Activated naive CD4-positive, alpha-beta T cell treated with anti-CD3 and anti-CD28 coated beads, Interleukin-2, amount 10 ng/mL, durations not matched to agents 7 days and 5 days (primary cell): ENCODE data around the gene ERCC4.
"Not testable (repeated sequence)": the region's sequence is repeated elsewhere in the genome, so short reads cannot be mapped to it uniquely, and the experiment has no call there.

ENCODE experiments used
- CTCF ChIA-PET: fragments of 350-600 bp; sonication (Branson Sonifier 250); formaldehyde crosslinking; loops from one replicate; lab custom pipeline; 2021; ENCODE audit warnings: antibody characterized with exemption; lab: Charles Lee
- DNase-seq: peaks from one replicate; pipeline ENCODE4 v3.0.0-alpha.2; 2020
- H3K27ac Mint-ChIP-seq: one replicate; pipeline ENCODE4 v1.8.0; 2021; ENCODE audit warnings: mild to moderate bottlenecking, moderate library complexity, mixed read lengths
- H3K27me3 Mint-ChIP-seq: one replicate; pipeline ENCODE4 v1.8.0; 2021; ENCODE audit warnings: mild to moderate bottlenecking, mixed read lengths
- H3K36me3 Mint-ChIP-seq: one replicate; pipeline ENCODE4 v1.8.0; 2021; ENCODE audit warnings: mixed read lengths
- H3K4me1 Mint-ChIP-seq: one replicate; pipeline ENCODE4 v1.8.0; 2021; ENCODE audit warnings: mixed read lengths
- H3K4me3 Mint-ChIP-seq: one replicate; pipeline ENCODE4 v1.8.0; 2021; ENCODE audit warnings: mild to moderate bottlenecking, moderate library complexity, mixed read lengths
- H3K9me3 Mint-ChIP-seq: one replicate; pipeline ENCODE4 v1.8.0; 2021; ENCODE audit warnings: mixed read lengths

Gene ERCC4

DNA sequence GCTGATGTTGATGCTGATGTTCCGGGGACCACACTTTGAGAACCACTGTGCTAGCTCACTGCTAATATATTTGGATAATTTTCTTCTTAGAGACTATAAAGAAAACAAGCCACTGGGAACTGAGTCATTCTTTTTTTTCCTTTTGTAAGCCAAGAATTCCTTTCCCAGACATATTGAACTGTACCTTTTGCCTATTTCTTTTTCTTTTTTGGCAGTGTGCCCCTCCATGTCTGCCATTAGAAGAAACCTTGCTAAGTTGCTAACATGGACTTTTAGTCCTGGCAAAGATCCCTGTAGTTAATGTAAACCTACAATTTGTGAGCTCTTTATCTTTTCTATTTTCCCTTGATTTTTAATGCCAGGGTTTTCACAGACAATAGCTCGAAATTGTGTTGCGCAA lies 17.3 kb upstream of the ERCC4 start:
- no peaks in the 10 kb centered on the region for H3K36me3 Mint-ChIP-seq
- H3K27ac Mint-ChIP-seq, result no peak overlapping the region
- H3K4me1 Mint-ChIP-seq, result no peaks in the 10 kb centered on the region
- H3K4me3 Mint-ChIP-seq, result no peak overlapping the region
- peaks cover 2% of the 10 kb centered on the region for H3K9me3 Mint-ChIP-seq
- CTCF ChIA-PET, result interaction anchor here (1.1 to 1.5 kb wide), 2 partner anchors 16 to 37 kb away, joined by 3 to 6 read pairs; partner anchors contain the start of gene ERCC4
- no peak for DNase-seq
- peaks cover 4% of the 10 kb centered on the region for H3K27me3 Mint-ChIP-seq

- CTCF ChIA-PET, result interaction anchor here (1.3 kb wide), 1 partner anchor 13 kb away, joined by 3 read pairs; no protein-coding TSS in a partner anchor
- no peaks in the 10 kb centered on the region for H3K4me1 Mint-ChIP-seq
Observed at GRCh38 chr16:13904179-13904691, 15.7 kb upstream of the ERCC4 start.

DNA sequence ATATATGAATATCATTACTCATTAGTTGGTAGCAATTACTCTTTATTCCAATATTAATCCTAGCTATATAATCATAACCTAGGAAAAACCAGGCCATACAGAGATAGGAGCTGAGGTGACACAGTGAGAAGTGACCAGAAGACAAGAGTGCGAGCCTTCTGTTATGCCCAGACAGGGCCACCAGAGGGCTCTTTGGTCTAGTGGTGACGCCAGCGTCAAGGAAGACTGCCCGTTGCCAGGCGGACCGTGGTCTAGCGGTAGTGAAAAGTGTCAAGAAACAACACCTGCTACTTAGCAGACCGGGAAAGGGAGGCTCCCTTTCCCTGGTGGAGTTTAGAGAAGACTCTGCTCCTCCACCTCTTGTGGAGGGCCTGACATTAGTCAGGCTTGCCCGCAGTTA lies 15.1 kb upstream of the ERCC4 start:
- H3K27ac Mint-ChIP-seq, H3K27me3 Mint-ChIP-seq, H3K36me3 Mint-ChIP-seq, H3K9me3 Mint-ChIP-seq, H3K4me1 Mint-ChIP-seq, H3K4me3 Mint-ChIP-seq: not testable (repeated sequence)
- CTCF ChIA-PET, result interaction anchor here (1.3 kb wide), 1 partner anchor 12 kb away, joined by 3 read pairs; no protein-coding TSS in a partner anchor
- DNase-seq, result peak; percentile 43

More at GRCh38 chr16:13904179-13904691, 15.7 kb upstream of the ERCC4 start:
- no peaks in the 10 kb centered on the region for H3K27me3 Mint-ChIP-seq
- H3K4me3 Mint-ChIP-seq, result no peak overlapping the region
- no peak overlapping the region for H3K27ac Mint-ChIP-seq
- H3K9me3 Mint-ChIP-seq, result peaks cover 2% of the 10 kb centered on the region
- no peaks in the 10 kb centered on the region for H3K36me3 Mint-ChIP-seq
- DNase-seq, result no peak

GRCh38 chr16:13906168-13907089 lies 13.5 kb upstream of the ERCC4 start:
- Mint-ChIP-seq H3K27me3 (no peaks in the 10 kb centered on the region), H3K4me1 (no peaks in the 10 kb centered on the region), H3K27ac (no peak overlapping the region), H3K36me3 (no peaks in the 10 kb centered on the region), H3K4me3 (no peak overlapping the region), H3K9me3 (no peaks in the 10 kb centered on the region)
- no peak for DNase-seq
- CTCF ChIA-PET, result interaction anchor here (2.9 kb wide), 1 partner anchor 12 kb away, joined by 14 read pairs; the partner anchor contains the start of gene ERCC4

- no peak overlapping the region for H3K27ac Mint-ChIP-seq
- DNase-seq, result no peak
- H3K27me3 Mint-ChIP-seq, result no peaks in the 10 kb centered on the region
- H3K9me3 Mint-ChIP-seq, result no peaks in the 10 kb centered on the region
- CTCF ChIA-PET, result interaction anchor here (2.9 kb wide), 1 partner anchor 11 kb away, joined by 14 read pairs; the partner anchor contains the start of gene ERCC4
- H3K4me3 Mint-ChIP-seq, result no peak overlapping the region
- H3K4me1 Mint-ChIP-seq, result no peaks in the 10 kb centered on the region
- H3K36me3 Mint-ChIP-seq, result no peaks in the 10 kb centered on the region
Observed at GRCh38 chr16:13907431-13907830, 12.5 kb upstream of the ERCC4 start.

GRCh38 chr16:13909069-13909468 lies 10.9 kb upstream of the ERCC4 start:
- no peaks in the 10 kb centered on the region for H3K9me3 Mint-ChIP-seq
- H3K36me3 Mint-ChIP-seq, result no peaks in the 10 kb centered on the region
- no peak overlapping the region for H3K4me3 Mint-ChIP-seq
- H3K27me3 Mint-ChIP-seq, result peaks cover 1% of the 10 kb centered on the region
- CTCF ChIA-PET, result no interaction called here
- H3K27ac Mint-ChIP-seq, result no peak overlapping the region
- H3K4me1 Mint-ChIP-seq, result no peaks in the 10 kb centered on the region
- DNase-seq, result no peak

DNA sequence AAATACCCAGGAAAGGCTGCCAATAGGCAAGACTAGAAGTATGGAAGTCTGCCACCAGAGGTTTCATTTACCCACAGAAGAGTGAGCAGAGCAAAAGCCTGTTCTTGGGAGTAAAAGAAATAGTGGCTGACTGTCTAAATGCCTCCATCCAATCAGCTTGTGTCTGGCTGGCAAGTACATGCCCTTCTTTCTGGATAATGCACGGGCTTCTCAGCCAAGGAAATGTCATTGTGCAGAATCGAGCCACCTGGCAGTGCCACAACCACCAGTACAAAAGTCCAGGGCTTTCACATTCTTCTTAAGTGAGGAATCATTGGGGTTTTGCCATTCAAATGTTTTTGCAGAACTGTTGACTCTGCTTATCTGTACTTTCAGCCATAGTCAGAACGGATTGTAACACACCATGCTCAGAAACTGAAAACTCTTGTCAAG lies 10.1 kb upstream of the ERCC4 start:
- no peak overlapping the region for H3K4me3 Mint-ChIP-seq
- H3K9me3 Mint-ChIP-seq, result no peaks in the 10 kb centered on the region
- DNase-seq, result no peak
- no peak overlapping the region for H3K27ac Mint-ChIP-seq
- H3K36me3 Mint-ChIP-seq, result no peaks in the 10 kb centered on the region
- no peaks in the 10 kb centered on the region for H3K4me1 Mint-ChIP-seq
- peaks cover 8% of the 10 kb centered on the region for H3K27me3 Mint-ChIP-seq
- CTCF ChIA-PET, result no interaction called here

DNA sequence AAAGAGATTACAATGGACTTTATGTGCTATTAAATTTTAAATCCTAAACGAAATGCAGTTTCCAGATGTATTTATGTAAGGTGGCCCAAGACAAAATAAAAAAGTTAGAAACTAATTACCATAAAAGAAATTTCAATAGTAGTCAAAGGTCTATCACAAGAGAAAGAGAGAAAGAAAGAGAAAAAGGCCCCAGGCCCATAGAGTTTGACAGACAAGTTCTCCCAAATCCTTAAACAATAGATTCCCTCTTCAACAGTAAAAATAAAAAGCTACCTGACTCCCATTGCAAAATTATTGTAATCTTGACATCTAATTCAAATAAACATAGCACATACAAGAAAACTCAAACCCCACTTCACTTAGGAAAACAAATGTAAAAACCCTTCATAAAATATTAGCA lies 8.6 kb upstream of the ERCC4 start:
- Mint-ChIP-seq H3K9me3 (no peaks in the 10 kb centered on the region), H3K27ac (no peak overlapping the region), H3K27me3 (peaks cover 8% of the 10 kb centered on the region), H3K4me1 (no peaks in the 10 kb centered on the region), H3K4me3 (no peak overlapping the region), H3K36me3 (no peaks in the 10 kb centered on the region)
- CTCF ChIA-PET, result no interaction called here
- DNase-seq, result no peak

- Mint-ChIP-seq H3K4me3 (no peak overlapping the region), H3K36me3 (no peaks in the 10 kb centered on the region), H3K27me3 (peaks cover 8% of the 10 kb centered on the region), H3K4me1 (no peaks in the 10 kb centered on the region), H3K27ac (no peak overlapping the region), H3K9me3 (no peaks in the 10 kb centered on the region)
- no peak for DNase-seq
- CTCF ChIA-PET, result no interaction called here
Observed at GRCh38 chr16:13911871-13912270, 8.1 kb upstream of the ERCC4 start.

DNA sequence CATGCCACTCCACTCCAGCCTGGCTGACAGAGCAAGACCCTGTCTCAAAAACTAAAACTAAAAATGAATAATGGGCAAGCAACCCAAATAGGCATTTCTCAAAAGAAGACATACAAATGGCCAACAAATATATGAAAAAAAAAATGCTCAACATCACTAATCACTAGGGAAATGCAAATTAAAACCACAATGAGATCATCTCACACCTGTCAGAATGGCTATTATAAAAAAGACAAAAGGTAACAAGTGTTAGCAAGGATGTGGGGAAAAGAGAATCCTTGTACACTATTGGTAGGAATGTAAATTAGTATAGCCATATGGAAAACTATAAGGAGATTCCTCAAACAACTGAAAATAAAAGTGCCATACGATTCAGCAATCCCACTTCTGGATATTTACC lies 7.1 kb upstream of the ERCC4 start:
- Mint-ChIP-seq H3K27ac (no peak overlapping the region), H3K4me3 (no peak overlapping the region), H3K27me3 (peaks cover 9% of the 10 kb centered on the region), H3K36me3 (no peaks in the 10 kb centered on the region), H3K9me3 (no peaks in the 10 kb centered on the region), H3K4me1 (no peaks in the 10 kb centered on the region)
- CTCF ChIA-PET, result no interaction called here
- no peak for DNase-seq

- Mint-ChIP-seq H3K27me3 (peaks cover 15% of the 10 kb centered on the region), H3K36me3 (no peaks in the 10 kb centered on the region), H3K9me3 (no peaks in the 10 kb centered on the region), H3K27ac (no peak overlapping the region), H3K4me1 (no peaks in the 10 kb centered on the region), H3K4me3 (no peak overlapping the region)
- CTCF ChIA-PET, result no interaction called here
- no peak for DNase-seq
Observed at GRCh38 chr16:13913374-13914292, 6.3 kb upstream of the ERCC4 start.

DNA sequence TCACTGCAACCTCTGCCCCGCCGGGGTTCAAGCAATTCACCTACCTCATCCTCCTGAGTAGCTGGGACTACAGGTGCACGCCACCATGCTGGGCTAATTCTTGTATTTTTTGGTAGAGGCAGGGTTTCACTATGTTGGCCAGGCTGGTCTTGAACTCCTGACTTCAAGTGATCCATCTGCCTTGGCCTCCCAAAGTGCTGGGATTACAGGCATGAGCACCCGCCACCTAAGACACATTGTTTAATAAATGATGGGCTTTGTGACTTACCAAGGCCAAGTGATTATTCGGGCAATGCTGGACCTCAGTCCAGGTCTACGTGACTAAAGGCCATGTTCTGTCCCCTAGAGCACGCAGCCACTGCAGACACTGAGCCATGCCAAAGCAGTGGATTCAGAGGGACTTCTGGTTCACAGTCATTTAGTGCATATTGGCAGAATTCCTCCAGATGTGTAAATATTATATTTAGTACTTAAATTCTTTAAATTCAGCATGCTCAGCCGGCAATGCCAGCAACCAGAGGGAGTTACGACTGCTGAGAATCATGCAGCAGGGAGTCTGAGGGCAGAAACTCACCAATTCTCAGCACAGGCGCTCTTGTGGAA lies 4.8 kb upstream of the ERCC4 start:
- Mint-ChIP-seq H3K27me3 (peaks cover 15% of the 10 kb centered on the region), H3K4me3 (no peak overlapping the region), H3K36me3 (no peaks in the 10 kb centered on the region), H3K4me1 (peaks cover 7% of the 10 kb centered on the region), H3K9me3 (no peaks in the 10 kb centered on the region), H3K27ac (no peak overlapping the region)
- no peak for DNase-seq
- CTCF ChIA-PET, result no interaction called here

GRCh38 chr16:13919330-13919682 lies 648 bp upstream of the ERCC4 start:
- CTCF ChIA-PET, result interaction anchor here (0.6 to 3.5 kb wide), 26 partner anchors 11 to 1838 kb away, joined by 3 to 21 read pairs (median 3); no protein-coding TSS in a partner anchor
- H3K27me3 Mint-ChIP-seq, result peaks cover 12% of the 10 kb centered on the region
- H3K4me1 Mint-ChIP-seq, result peaks cover 24% of the 10 kb centered on the region
- H3K4me3 Mint-ChIP-seq, result peak overlapping the region; percentile 91
- DNase-seq, result no peak
- no peaks in the 10 kb centered on the region for H3K9me3 Mint-ChIP-seq
- H3K36me3 Mint-ChIP-seq, result peaks cover 5% of the 10 kb centered on the region
- H3K27ac Mint-ChIP-seq, result peak overlapping the region; percentile 89

DNA sequence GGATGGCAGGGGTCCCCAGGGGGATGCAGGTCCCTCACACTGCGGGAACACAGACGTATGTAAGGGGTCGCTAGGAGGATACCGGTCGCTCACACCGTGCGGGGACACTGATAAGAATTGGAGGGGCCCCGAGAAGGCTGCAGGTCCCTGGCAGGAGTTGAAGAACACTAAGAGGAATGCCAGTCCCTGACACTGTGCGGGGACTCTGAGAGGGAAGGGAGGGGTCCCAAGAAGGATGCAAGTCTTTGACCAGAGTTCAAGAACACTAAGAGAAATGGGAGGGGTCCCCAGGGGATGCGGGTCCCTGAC lies 510 bp downstream of the ERCC4 start:
- Mint-ChIP-seq H3K36me3 (peaks cover 5% of the 10 kb centered on the region), H3K4me1 (peaks cover 24% of the 10 kb centered on the region), H3K4me3 (peak overlapping the region; percentile 91), H3K9me3 (no peaks in the 10 kb centered on the region), H3K27ac (peak overlapping the region; percentile 89), H3K27me3 (peaks cover 7% of the 10 kb centered on the region)
- DNase-seq, result no peak
- CTCF ChIA-PET, result interaction anchor here (1.0 to 3.5 kb wide), 11 partner anchors 14 to 369 kb away, joined by 3 to 21 read pairs (median 5); no protein-coding TSS in a partner anchor
